Measurements from ENCODE around the gene HTR2A.

DNA sequence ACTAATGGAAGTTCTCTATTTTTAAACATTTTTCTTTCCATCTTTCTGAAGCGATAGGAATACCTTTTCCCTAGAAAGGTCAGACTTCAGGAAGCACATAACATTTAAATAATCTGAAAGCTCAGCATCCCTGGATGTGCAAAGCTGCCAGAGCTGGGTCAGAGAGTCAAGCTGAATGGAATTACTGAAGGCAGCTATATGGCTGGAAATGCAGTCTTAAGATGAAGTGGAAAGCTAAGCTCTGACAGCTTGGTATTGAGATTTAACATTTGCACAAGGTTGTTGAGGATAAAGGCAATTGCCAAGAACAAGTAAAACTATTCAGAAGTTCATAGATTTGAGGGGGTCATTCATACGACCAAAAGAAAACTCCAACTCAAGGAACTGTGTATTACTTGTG is 28.8 kb downstream of the HTR2A start:
- TF ChIP-seq, protein P1, sequence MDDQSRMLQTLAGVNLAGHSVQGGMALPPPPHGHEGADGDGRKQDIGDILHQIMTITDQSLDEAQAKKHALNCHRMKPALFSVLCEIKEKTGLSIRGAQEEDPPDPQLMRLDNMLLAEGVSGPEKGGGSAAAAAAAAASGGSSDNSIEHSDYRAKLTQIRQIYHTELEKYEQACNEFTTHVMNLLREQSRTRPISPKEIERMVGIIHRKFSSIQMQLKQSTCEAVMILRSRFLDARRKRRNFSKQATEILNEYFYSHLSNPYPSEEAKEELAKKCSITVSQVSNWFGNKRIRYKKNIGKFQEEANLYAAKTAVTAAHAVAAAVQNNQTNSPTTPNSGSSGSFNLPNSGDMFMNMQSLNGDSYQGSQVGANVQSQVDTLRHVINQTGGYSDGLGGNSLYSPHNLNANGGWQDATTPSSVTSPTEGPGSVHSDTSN (IDR thresholded peaks at IDR 0.05): no peak
- TF ChIP-seq, protein P2, sequence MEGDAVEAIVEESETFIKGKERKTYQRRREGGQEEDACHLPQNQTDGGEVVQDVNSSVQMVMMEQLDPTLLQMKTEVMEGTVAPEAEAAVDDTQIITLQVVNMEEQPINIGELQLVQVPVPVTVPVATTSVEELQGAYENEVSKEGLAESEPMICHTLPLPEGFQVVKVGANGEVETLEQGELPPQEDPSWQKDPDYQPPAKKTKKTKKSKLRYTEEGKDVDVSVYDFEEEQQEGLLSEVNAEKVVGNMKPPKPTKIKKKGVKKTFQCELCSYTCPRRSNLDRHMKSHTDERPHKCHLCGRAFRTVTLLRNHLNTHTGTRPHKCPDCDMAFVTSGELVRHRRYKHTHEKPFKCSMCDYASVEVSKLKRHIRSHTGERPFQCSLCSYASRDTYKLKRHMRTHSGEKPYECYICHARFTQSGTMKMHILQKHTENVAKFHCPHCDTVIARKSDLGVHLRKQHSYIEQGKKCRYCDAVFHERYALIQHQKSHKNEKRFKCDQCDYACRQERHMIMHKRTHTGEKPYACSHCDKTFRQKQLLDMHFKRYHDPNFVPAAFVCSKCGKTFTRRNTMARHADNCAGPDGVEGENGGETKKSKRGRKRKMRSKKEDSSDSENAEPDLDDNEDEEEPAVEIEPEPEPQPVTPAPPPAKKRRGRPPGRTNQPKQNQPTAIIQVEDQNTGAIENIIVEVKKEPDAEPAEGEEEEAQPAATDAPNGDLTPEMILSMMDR (IDR thresholded peaks at IDR 0.05): no peak
